HG03139 (cell line): ENCODE data around the gene SLC44A3.

ENCODE experiments used
- ATAC-seq: cut with Tn5 transposase; IDR thresholded peaks from one replicate; pipeline ENCODE4 v1.9.1; 2021; ENCODE audit not compliant: unreplicated experiment

SLC44A3 gene

DNA sequence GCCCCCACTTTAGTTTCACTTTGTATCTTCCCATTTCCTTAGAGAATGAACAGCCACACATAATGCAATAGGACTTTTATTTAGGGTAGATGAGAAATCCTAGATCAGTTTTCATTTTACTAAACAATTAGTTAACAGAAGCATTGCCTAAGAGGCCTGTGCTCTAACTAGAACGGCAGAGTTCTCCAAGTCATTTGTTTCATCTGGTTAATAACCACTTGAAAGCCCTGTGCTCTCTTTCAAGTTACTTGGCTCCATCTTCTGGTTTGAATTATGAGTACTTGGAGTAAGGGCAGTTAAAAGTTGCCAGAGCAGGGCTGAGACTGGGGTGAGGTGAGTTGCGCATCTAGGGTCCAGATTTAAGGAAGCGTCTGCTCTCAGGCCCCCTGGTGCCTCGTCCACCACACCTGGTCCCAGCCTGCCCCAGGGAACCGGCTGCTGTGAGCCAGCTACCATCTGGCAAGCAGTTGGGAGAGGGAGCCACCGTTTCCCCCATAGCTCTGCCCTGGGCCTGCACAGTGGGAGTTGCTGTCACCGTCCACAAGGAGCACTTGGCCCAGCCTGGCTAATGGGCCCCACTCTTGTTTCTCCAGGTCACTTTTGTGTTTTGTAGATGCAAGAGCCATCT is 18.1 kb upstream of the SLC44A3 start:
- peak; percentile 67 for ATAC-seq

DNA sequence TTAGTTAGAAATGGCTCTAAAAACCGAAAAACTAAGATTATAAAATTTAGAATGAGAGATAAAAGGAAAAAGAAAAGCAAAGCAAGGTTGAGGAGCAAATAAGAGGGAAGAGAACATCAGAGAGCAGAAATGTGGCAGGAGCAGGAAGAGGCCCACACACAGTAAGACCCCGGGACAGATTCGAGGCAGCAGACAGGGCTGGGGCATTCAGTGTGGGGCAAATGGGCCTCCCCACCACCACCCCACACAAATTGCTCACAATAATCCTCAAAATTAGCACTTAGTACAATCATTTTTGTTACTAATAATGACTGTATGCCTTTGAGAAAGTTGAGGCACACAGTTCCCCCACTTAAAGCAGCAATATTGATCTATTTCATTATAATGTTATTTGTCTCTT is 17.1 kb upstream of the SLC44A3 start:
- ATAC-seq, result no peak

DNA sequence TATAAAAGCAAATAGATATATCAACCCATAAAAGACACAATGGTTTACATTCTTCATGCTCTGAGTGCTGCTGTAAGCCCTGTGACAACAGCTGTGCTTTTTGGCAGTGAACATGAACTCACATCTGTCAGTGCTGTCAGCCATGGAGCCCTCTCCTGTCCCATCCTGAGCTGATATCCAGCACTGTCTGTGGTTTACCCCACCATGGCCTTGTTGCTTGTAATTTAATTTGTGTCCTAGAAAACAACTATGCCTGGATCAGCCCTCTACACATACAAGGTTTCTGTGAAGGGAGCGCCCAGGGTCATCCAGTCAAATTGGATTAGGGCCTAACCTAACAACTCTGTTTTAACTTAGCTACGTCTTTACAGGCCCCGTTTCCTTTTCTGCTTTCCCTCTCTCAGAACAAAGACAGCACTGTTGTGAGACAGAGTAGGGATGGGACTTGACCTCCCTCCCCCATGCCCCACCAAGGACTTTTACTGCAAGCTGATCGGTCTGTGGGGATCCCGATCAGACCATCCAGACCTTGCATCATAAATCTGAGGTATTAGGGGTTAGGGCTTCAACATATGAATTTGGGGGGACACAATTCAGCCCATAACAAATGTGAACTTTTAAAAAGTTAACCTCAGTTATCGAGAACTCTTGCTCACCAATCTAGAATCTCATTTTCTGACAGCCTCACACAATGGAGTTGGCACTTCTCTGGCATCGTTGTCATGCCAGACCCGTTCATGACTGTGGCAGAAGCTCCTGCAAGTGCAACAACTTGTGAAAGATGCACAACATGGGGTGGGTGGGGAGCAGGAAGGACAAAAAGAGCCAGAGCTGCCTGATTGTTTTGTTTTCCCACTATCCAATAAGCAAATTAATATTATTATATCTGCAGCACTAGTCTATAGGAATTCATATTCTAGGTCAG is 16.4 kb upstream of the SLC44A3 start:
- no peak for ATAC-seq

DNA sequence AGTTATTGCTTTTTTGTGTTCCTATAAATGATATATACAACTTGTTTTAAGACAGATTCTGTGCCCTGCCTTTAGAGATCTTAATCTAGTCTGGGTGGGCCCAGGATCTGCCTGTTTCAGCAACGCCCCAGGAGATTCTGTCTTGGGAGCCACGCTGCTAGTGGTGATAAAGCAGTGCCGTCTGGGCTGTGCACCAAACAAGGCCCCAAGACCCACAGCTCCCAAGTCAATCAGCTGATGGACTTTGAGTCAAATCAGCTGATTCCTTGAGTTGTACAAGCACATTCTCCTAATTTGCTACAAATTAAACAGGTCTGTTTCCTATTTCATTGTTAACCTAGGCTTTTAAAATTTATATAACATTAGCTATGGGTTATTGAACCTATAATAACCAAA is 15.7 kb upstream of the SLC44A3 start:
- no peak for ATAC-seq

DNA sequence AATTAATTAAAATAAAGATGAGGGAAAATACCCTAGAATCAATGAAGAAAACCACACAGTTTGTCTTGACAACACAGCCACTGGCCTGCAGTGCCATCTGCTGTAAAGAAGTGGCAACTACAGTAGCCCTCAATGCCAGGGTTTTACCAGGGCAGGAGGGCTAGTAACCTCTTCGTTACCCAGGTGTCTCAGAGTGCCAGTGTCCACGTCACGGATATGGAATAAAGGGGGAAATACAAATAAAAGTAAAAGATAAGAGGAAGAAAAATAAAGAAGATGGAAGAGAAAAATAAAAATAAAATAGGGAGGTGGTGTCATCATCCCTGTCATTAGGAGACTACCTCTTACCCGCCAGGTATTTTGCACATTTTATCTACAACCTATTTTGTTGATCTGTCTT is 14.2 kb upstream of the SLC44A3 start:
- ATAC-seq, result no peak

GRCh38 chr1:94806441-94806871 is 13.7 kb upstream of the SLC44A3 start:
- no peak for ATAC-seq

- no peak for ATAC-seq
Measured at GRCh38 chr1:94807742-94808491, 12.2 kb upstream of the SLC44A3 start.

DNA sequence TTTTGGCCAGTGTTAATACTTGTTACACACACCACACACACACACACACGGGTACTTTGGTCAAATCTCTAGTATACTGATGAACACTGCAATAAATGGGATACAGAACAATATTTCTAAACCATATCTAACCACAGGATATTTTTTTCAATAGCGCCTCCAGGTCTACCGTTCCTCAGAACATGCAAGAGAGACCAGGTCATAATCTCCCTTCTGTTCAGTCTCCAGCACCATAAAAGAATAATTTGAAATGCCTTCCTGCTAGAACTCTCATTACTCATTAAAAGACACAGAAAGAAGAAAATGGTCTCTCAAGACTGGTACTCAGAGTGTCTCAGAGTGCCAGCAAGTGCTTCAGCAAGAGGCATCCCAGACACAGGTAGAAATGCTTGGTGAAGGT is 11.5 kb upstream of the SLC44A3 start:
- ATAC-seq, result no peak

DNA sequence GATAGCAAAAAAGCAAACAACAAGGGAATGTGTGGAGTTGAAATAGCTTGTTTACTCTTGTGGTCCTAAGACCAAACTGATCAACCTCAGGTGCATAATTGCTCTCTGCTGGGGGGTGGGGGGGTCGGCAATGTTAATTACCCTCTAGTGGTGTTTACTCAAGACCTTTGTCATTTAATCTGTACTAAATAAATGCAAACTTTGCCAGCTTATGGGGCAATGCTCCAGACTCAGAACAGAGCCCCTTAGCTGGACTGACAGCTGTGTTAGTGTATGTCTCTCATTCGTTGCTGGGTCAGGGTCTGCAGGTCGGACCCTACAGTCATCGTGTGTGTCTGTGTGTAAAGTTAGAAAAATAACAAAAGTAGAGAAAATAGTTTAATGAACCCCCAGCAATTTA is 7.2 kb upstream of the SLC44A3 start:
- ATAC-seq, result no peak

- no peak for ATAC-seq
Measured at GRCh38 chr1:94816030-94816429, 4.1 kb upstream of the SLC44A3 start.

- ATAC-seq, result no peak
Measured at GRCh38 chr1:94817712-94818111, 2.4 kb upstream of the SLC44A3 start.

GRCh38 chr1:94819238-94819944 is 766 bp upstream of the SLC44A3 start:
- no peak for ATAC-seq

DNA sequence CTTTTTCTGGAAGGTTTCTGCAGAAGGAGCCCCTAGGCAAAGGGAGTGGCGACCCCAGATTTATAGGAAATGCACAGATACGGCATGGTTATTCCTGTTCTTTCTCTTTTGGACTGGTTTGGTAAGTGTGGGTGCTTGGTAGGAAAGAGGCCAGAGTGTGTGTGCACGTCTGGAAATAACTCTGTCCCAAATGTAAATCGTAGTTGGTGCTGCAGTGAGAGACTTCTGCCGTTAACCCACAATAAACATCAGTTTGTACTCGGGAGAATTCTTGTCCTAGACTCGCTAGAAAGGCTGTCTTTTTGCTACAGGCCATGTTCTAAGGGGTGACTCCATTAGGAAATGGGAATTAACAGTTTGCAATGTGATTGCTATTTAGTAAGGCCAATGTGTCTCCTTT is 779 bp downstream of the SLC44A3 start:
- no peak for ATAC-seq

DNA sequence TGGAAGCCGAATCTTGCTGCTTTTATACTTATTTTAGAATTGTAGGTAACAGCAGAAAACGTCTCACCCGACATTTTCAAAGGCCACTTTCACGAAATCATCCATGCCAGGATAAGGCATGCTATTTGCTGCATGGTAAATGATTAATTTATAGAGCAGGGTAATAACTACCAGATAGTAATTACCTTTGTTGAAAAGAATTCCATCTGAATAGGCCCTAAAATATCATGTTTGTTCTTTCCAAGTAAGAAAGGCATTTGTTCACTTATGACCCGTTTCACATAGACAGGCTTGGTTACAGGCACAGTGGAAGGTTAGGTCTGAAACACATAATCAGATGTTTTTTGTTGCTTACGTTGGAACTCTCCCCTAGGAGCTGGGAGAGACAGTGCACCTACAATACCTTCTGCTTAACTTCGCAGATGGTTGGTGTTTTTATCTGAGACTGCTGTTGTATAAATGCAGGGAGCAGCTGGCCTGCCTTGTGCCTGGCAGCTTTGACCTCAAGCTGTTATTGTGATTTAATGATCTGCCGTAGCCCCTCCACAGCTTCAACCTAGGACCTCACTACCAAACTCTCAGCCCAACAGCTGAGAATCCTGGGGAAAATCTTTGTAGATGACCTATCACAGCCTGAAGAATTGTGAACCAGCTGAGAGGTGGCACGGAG is 1.6 kb downstream of the SLC44A3 start:
- no peak for ATAC-seq

GRCh38 chr1:94823116-94823515 is 3.0 kb downstream of the SLC44A3 start:
- ATAC-seq, result no peak

- no peak for ATAC-seq
Measured at GRCh38 chr1:94825936-94826335, 5.8 kb downstream of the SLC44A3 start.

- no peak for ATAC-seq
Measured at GRCh38 chr1:94827434-94827833, 7.3 kb downstream of the SLC44A3 start.

DNA sequence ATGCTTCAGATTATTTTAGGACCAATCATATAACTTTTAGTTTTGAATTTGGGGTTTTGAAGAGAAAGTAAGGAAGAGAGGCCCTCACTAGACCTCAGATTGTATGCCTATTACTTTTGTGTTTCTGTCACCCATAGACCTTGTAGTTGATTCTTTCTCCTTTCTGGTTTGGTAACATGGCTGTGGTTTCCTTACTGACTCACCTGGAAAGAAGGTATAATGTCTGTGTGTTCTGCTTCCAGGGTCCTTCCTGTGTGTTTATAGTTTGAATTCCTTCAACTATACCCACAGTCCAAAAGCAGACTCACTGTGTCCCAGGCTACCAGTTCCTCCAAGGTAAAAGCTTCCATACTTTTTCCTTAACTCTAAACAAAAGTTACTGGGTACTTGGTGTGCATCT is 8.1 kb downstream of the SLC44A3 start:
- ATAC-seq, result no peak

GRCh38 chr1:94831641-94832040 is 11.5 kb downstream of the SLC44A3 start:
- ATAC-seq, result no peak

DNA sequence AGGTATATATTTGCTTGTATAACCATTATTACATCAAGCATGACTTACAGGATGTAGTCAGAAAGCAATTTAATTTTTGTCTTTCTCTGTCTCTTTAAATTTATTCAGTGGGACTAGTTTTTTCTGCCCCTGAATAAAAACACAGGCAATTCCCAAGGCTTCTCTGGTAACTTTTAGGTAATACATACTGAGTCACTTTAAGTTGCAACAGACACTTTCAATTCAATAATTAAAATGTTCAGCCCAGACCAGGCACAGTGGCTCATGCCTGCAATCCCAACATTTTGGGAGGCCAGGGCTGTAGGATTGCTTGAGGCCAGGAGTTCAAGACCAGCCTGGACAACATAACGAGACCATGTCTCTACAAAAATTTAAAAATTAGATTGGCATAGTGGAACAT is 12.3 kb downstream of the SLC44A3 start:
- no peak for ATAC-seq
